Activated CD4-positive, alpha-beta T cell treated with anti-CD3 and anti-CD28 coated beads, Interleukin-2, amount 10 ng/mL, durations not matched to agents 7 days and 5 days (primary cell): Measurements from ENCODE around the gene PIH1D2. TPM values are rescaled to one million over a fixed set of nuclear protein-coding genes. Genes with fewer than 3 reads are reported as not detected.
A peak's percentile ranks its signal among the peaks of the same experiment; 100 is the strongest.
"Not testable (repeated sequence)": the region's sequence is repeated elsewhere in the genome, so short reads cannot be mapped to it uniquely, and the experiment has no call there.

ENCODE experiments used
- CTCF ChIA-PET: fragments of 350-600 bp; sonication (Branson Sonifier 250); formaldehyde crosslinking; loops from one replicate; lab custom pipeline; 2021; ENCODE audit warnings: antibody characterized with exemption; lab: Charles Lee
- POLR2A ChIA-PET: fragments of 350-600 bp; sonication (Branson Sonifier 250); formaldehyde crosslinking; loops from one replicate; lab custom pipeline; 2021; ENCODE audit warnings: antibody characterized with exemption; lab: Charles Lee
- DNase-seq: peaks from one replicate; pipeline ENCODE4 v3.0.0-alpha.2; 2020
- H3K27ac Mint-ChIP-seq: one replicate; pipeline ENCODE4 v1.8.0; 2021; ENCODE audit warnings: mild to moderate bottlenecking, moderate library complexity, mixed read lengths
- H3K27me3 Mint-ChIP-seq: one replicate; pipeline ENCODE4 v1.8.0; 2021; ENCODE audit warnings: mixed read lengths
- H3K36me3 Mint-ChIP-seq: one replicate; pipeline ENCODE4 v1.8.0; 2021; ENCODE audit warnings: low read depth, mixed read lengths
- H3K4me1 Mint-ChIP-seq: one replicate; pipeline ENCODE4 v1.8.0; 2021; ENCODE audit warnings: mixed read lengths
- H3K4me3 Mint-ChIP-seq: one replicate; pipeline ENCODE4 v1.8.0; 2021; ENCODE audit warnings: mild to moderate bottlenecking, moderate library complexity, mixed read lengths
- H3K9me3 Mint-ChIP-seq: one replicate; pipeline ENCODE4 v1.8.0; 2021; ENCODE audit warnings: mixed read lengths
- total RNA-seq, 2 experiments: library from RNA; stranded (reverse); gene quantifications; one replicate each; pipeline ENCODE4 v1.2.3, GENCODE V29; 2021

PIH1D2 gene
- total RNA-seq, 2 experiments from 2014 or later = 0.27 TPM; not detected in 1

GRCh38 chr11:112050721-112051120, 23.1 kb downstream of the PIH1D2 start:
- Mint-ChIP-seq H3K9me3 (no peaks in the 10 kb centered on the region), H3K27me3 (no peaks in the 10 kb centered on the region), H3K36me3 (peaks cover 74% of the 10 kb centered on the region), H3K27ac (no peak overlapping the region), H3K4me1 (peaks cover 15% of the 10 kb centered on the region), H3K4me3 (no peak overlapping the region)
- no peak for DNase-seq
- POLR2A ChIA-PET = no interaction called here
- CTCF ChIA-PET = interaction anchor here (1.1 kb wide), 1 partner anchor 29 kb away, joined by 3 read pairs; no protein-coding TSS in a partner anchor

- CTCF ChIA-PET = interaction anchor here (1.1 kb wide), 1 partner anchor 30 kb away, joined by 3 read pairs; no protein-coding TSS in a partner anchor
- no peak overlapping the region for H3K27ac Mint-ChIP-seq
Measured at GRCh38 chr11:112049777-112050176, 24.0 kb downstream of the PIH1D2 start.

GRCh38 chr11:112048256-112048655, 25.6 kb downstream of the PIH1D2 start:
- Mint-ChIP-seq H3K36me3 (peaks cover 72% of the 10 kb centered on the region), H3K27ac (peak overlapping the region; percentile 62), H3K4me1 (peaks cover 15% of the 10 kb centered on the region)
- CTCF ChIA-PET, H3K27me3 Mint-ChIP-seq, POLR2A ChIA-PET, H3K9me3 Mint-ChIP-seq, DNase-seq, H3K4me3 Mint-ChIP-seq: not testable (repeated sequence)

More at GRCh38 chr11:112049777-112050176, 24.0 kb downstream of the PIH1D2 start:
- Mint-ChIP-seq H3K4me3 (no peak overlapping the region), H3K4me1 (peaks cover 15% of the 10 kb centered on the region), H3K9me3 (no peaks in the 10 kb centered on the region), H3K36me3 (peaks cover 77% of the 10 kb centered on the region), H3K27me3 (no peaks in the 10 kb centered on the region)
- DNase-seq = no peak
- POLR2A ChIA-PET = no interaction called here

GRCh38 chr11:112046647-112047046, 27.2 kb downstream of the PIH1D2 start:
- Mint-ChIP-seq H3K4me1 (peaks cover 23% of the 10 kb centered on the region), H3K36me3 (peaks cover 72% of the 10 kb centered on the region)
- H3K9me3 Mint-ChIP-seq, CTCF ChIA-PET, POLR2A ChIA-PET, H3K27ac Mint-ChIP-seq, H3K4me3 Mint-ChIP-seq, DNase-seq, H3K27me3 Mint-ChIP-seq: not testable (repeated sequence)

- Mint-ChIP-seq H3K27ac (no peak overlapping the region), H3K4me1 (peaks cover 22% of the 10 kb centered on the region), H3K36me3 (peaks cover 69% of the 10 kb centered on the region), H3K9me3 (no peaks in the 10 kb centered on the region), H3K4me3 (no peak overlapping the region), H3K27me3 (no peaks in the 10 kb centered on the region)
- ChIA-PET CTCF (interaction anchor here (0.6 to 1.0 kb wide), 2 partner anchors 35 to 42 kb away, joined by 3 read pairs; no protein-coding TSS in a partner anchor), POLR2A (no interaction called here)
- no peak for DNase-seq
Measured at GRCh38 chr11:112044961-112045360, 28.9 kb downstream of the PIH1D2 start.

- H3K27ac Mint-ChIP-seq = no peak overlapping the region
Measured at GRCh38 chr11:112042961-112043304, 30.9 kb downstream of the PIH1D2 start.

GRCh38 chr11:112042161-112042960, 31.5 kb downstream of the PIH1D2 start:
- Mint-ChIP-seq H3K27ac (no peak overlapping the region), H3K27me3 (no peaks in the 10 kb centered on the region), H3K36me3 (peaks cover 60% of the 10 kb centered on the region), H3K9me3 (no peaks in the 10 kb centered on the region), H3K4me3 (no peak overlapping the region), H3K4me1 (peaks cover 11% of the 10 kb centered on the region)
- no peak for DNase-seq
- ChIA-PET POLR2A (no interaction called here), CTCF (no interaction called here)

More at GRCh38 chr11:112042961-112043304, 30.9 kb downstream of the PIH1D2 start:
- Mint-ChIP-seq H3K4me1 (peaks cover 13% of the 10 kb centered on the region), H3K4me3 (no peak overlapping the region), H3K9me3 (no peaks in the 10 kb centered on the region), H3K36me3 (peaks cover 63% of the 10 kb centered on the region), H3K27me3 (no peaks in the 10 kb centered on the region)
- POLR2A ChIA-PET = interaction anchor here (0.6 kb wide), 1 partner anchor 14 kb away, joined by 3 read pairs; no protein-coding TSS in a partner anchor
- CTCF ChIA-PET = no interaction called here
- no peak for DNase-seq

- H3K27ac Mint-ChIP-seq = no peak overlapping the region
- ChIA-PET POLR2A (no interaction called here), CTCF (no interaction called here)
- DNase-seq = no peak
- H3K9me3 Mint-ChIP-seq = no peaks in the 10 kb centered on the region
- no peak overlapping the region for H3K4me3 Mint-ChIP-seq
- no peaks in the 10 kb centered on the region for H3K27me3 Mint-ChIP-seq
- H3K36me3 Mint-ChIP-seq = peaks cover 46% of the 10 kb centered on the region
- H3K4me1 Mint-ChIP-seq = peaks cover 11% of the 10 kb centered on the region
Measured at GRCh38 chr11:112037527-112037926, 36.3 kb downstream of the PIH1D2 start.

- Mint-ChIP-seq H3K4me3 (no peak overlapping the region), H3K27ac (no peak overlapping the region), H3K4me1 (peaks cover 7% of the 10 kb centered on the region), H3K9me3 (no peaks in the 10 kb centered on the region), H3K36me3 (peaks cover 41% of the 10 kb centered on the region), H3K27me3 (no peaks in the 10 kb centered on the region)
- ChIA-PET POLR2A (no interaction called here), CTCF (interaction anchor here (0.7 to 1.0 kb wide), 2 partner anchors 41 to 82 kb away, joined by 3 read pairs; no protein-coding TSS in a partner anchor)
- no peak for DNase-seq
Measured at GRCh38 chr11:112033902-112034301, 39.9 kb downstream of the PIH1D2 start.

GRCh38 chr11:112029460-112029859, 44.4 kb downstream of the PIH1D2 start:
- DNase-seq = no peak
- CTCF ChIA-PET = no interaction called here
- Mint-ChIP-seq H3K4me1 (peaks cover 17% of the 10 kb centered on the region), H3K27me3 (no peaks in the 10 kb centered on the region), H3K36me3 (peaks cover 49% of the 10 kb centered on the region), H3K4me3 (no peak overlapping the region), H3K27ac (no peak overlapping the region), H3K9me3 (no peaks in the 10 kb centered on the region)
- POLR2A ChIA-PET = no interaction called here

- POLR2A ChIA-PET, DNase-seq, H3K27me3 Mint-ChIP-seq, CTCF ChIA-PET, H3K4me3 Mint-ChIP-seq, H3K9me3 Mint-ChIP-seq, H3K27ac Mint-ChIP-seq: not testable (repeated sequence)
- H3K36me3 Mint-ChIP-seq = peaks cover 36% of the 10 kb centered on the region
- peaks cover 28% of the 10 kb centered on the region for H3K4me1 Mint-ChIP-seq
Measured at GRCh38 chr11:112026784-112027410, 46.9 kb downstream of the PIH1D2 start.

GRCh38 chr11:112025707-112026106, 48.1 kb downstream of the PIH1D2 start:
- Mint-ChIP-seq H3K27ac (peak overlapping the region; percentile 99), H3K36me3 (peaks cover 35% of the 10 kb centered on the region), H3K9me3 (no peaks in the 10 kb centered on the region), H3K27me3 (no peaks in the 10 kb centered on the region), H3K4me3 (peak overlapping the region; percentile 100), H3K4me1 (peaks cover 28% of the 10 kb centered on the region)
- POLR2A ChIA-PET = no interaction called here
- CTCF ChIA-PET = interaction anchor here (1.8 kb wide), 1 partner anchor 14 kb away, joined by 4 read pairs; no protein-coding TSS in a partner anchor
- DNase-seq = no peak
